Left ventricle myocardium inferior (tissue), 1 donor: Measurements from ENCODE around the gene FCER1G. TPM values are rescaled to one million over a fixed set of nuclear protein-coding genes. Genes with fewer than 3 reads are reported as not detected.

Experiments
- DNase-seq: peaks from one replicate; pipeline ENCODE4 v3.0.0-alpha.2; 2020
- H3K27ac ChIP-seq: fragments of 200-600 bp; replicated peaks from 2 replicates; pipeline ENCODE4 v1.8.0; 2021
- H3K27me3 ChIP-seq: fragments of 200-600 bp; 2 replicates; pipeline ENCODE4 v1.8.0; 2021; ENCODE audit warnings: low read depth
- H3K36me3 ChIP-seq: fragments of 200-600 bp; 2 replicates; pipeline ENCODE4 v1.8.0; 2021
- H3K4me1 ChIP-seq: fragments of 200-600 bp; 2 replicates; pipeline ENCODE4 v1.8.0; 2021
- H3K4me3 ChIP-seq: fragments of 200-600 bp; 2 replicates; pipeline ENCODE4 v1.8.0; 2021; ENCODE audit warnings: mild to moderate bottlenecking, moderate library complexity
- H3K9me3 ChIP-seq: fragments of 200-600 bp; replicated peaks from 2 replicates; pipeline ENCODE4 v1.8.0; 2021
- intact Hi-C: fragments of 100-400 bp; cut with micrococcal nuclease; formaldehyde crosslinking; loops from one replicate; pipeline ENCODE4 v1.11.0; 2022
- total RNA-seq: library from RNA; stranded (reverse); fragmentation: NEBNext Ultra II Directional; extraction: Animal tissue kit (Norgen Biotek cat#: 25700); gene quantifications from one replicate; pipeline ENCODE4 v1.2.1, GENCODE V29; 2021
- TF ChIP-seq, protein P1 (sequence below): fragments of 200-600 bp; IDR thresholded peaks from 2 replicates; pipeline ENCODE4 v1.8.0; 2021; ENCODE audit warnings: antibody characterized with exemption, mild to moderate bottlenecking, borderline replicate concordance
- donor health status: DM: no; HTN: yes; CAD: no; lungs with severe emphysema.

FCER1G gene
- total RNA-seq, 1 donor from 2014 or later, result 22.0 TPM

DNA sequence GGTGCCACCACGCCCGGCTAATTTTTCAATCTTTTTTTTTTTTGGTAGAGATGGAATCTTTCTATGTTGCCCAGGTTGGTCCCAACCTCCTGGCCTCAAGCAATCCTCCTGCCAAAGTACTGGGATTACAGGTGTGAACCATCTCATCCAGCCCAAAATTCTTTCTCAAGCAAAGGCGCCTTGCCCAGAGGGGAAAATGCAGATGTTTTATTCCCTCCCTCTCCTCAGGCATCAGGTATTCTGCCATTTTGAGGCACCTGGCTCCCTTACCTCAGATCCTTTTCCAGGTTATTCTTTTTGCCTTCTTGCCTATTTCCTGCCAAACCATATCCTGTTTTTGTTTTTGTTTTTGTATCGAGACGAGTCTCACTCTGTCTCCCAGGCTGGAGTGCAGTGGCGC is 26.7 kb upstream of the FCER1G start:
- no peaks in the 10 kb centered on the region for H3K9me3 ChIP-seq
- intact Hi-C loops, result no loop called here
- H3K27me3 ChIP-seq, result no peaks in the 10 kb centered on the region
- H3K4me3 ChIP-seq, result no peak overlapping the region
- no peak overlapping the region for H3K27ac ChIP-seq
- TF ChIP-seq, protein P1, sequence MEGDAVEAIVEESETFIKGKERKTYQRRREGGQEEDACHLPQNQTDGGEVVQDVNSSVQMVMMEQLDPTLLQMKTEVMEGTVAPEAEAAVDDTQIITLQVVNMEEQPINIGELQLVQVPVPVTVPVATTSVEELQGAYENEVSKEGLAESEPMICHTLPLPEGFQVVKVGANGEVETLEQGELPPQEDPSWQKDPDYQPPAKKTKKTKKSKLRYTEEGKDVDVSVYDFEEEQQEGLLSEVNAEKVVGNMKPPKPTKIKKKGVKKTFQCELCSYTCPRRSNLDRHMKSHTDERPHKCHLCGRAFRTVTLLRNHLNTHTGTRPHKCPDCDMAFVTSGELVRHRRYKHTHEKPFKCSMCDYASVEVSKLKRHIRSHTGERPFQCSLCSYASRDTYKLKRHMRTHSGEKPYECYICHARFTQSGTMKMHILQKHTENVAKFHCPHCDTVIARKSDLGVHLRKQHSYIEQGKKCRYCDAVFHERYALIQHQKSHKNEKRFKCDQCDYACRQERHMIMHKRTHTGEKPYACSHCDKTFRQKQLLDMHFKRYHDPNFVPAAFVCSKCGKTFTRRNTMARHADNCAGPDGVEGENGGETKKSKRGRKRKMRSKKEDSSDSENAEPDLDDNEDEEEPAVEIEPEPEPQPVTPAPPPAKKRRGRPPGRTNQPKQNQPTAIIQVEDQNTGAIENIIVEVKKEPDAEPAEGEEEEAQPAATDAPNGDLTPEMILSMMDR, result no peak
- peaks cover 16% of the 10 kb centered on the region for H3K36me3 ChIP-seq
- no peak for DNase-seq
- peaks cover 58% of the 10 kb centered on the region for H3K4me1 ChIP-seq

GRCh38 chr1:161189036-161189435 is 26.1 kb upstream of the FCER1G start:
- TF ChIP-seq, protein P1, result no peak
- Histone ChIP-seq H3K4me3 (no peak overlapping the region), H3K4me1 (peaks cover 60% of the 10 kb centered on the region), H3K27ac (no peak overlapping the region), H3K27me3 (no peaks in the 10 kb centered on the region), H3K9me3 (no peaks in the 10 kb centered on the region), H3K36me3 (peaks cover 20% of the 10 kb centered on the region)
- no peak for DNase-seq
- intact Hi-C loops, result no loop called here

DNA sequence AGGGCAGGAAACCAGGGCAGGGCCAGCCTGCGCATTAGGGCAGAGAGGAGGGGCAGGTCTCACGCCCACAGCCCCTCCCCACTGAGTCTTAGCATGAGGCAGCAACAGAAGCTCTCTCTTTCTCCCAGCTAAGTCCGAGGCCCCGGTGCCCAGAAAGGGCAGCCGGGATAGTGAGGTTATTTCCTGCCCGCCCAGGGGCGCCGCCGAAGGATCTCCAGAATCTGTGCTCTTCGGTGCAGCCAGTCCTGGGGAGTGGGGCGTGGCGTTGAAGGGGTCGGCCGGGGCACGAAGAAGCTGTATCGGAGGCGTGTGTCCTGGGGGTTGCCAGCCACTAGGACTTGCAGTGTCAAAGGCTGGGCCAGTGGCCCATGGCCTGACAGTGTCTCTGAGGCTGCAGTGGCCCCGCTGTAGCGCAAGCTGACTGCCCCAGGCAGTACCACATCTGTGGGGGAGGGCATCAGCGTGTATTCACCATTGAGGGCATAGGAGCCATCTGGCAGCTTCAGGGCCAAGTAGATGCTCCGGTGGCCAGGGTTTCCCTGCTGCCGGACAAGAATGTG is 24.1 kb upstream of the FCER1G start:
- TF ChIP-seq, protein P1, result no peak

DNA sequence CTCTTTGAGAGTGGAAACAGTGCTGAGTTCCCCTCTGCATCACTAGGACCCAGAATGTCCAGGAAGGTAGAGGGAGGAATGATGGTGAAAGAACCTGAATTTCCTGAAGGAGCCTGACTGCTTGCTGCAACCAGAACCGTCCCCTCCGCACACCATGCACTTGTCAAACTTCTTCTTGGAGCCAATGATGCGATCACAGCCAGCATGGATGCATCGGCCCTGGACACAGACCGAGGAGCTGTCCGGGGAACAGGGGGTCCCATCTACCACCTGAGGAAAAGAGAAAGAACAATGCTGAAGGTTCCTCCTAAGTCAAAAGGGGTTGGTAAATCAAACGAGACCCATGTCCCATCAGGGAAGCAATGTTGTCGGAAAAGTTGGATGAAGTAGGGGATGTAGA is 23.1 kb upstream of the FCER1G start:
- no peak overlapping the region for H3K27ac ChIP-seq
- no peak overlapping the region for H3K4me3 ChIP-seq
- H3K9me3 ChIP-seq, result no peaks in the 10 kb centered on the region
- TF ChIP-seq, protein P1, result no peak
- no peaks in the 10 kb centered on the region for H3K27me3 ChIP-seq
- no peak for DNase-seq
- intact Hi-C loops, result no loop called here
- H3K4me1 ChIP-seq, result peaks cover 62% of the 10 kb centered on the region
- peaks cover 29% of the 10 kb centered on the region for H3K36me3 ChIP-seq

More for the DNA sequence above, 24.1 kb upstream of the FCER1G start:
- peaks cover 26% of the 10 kb centered on the region for H3K36me3 ChIP-seq
- H3K4me1 ChIP-seq, result peaks cover 60% of the 10 kb centered on the region
- no peak overlapping the region for H3K27ac ChIP-seq
- no peaks in the 10 kb centered on the region for H3K9me3 ChIP-seq
- intact Hi-C loops, result no loop called here
- H3K4me3 ChIP-seq, result no peak overlapping the region
- no peak for DNase-seq
- H3K27me3 ChIP-seq, result no peaks in the 10 kb centered on the region

- Histone ChIP-seq H3K36me3 (peaks cover 29% of the 10 kb centered on the region), H3K27me3 (no peaks in the 10 kb centered on the region), H3K27ac (peak overlapping the region; percentile 37), H3K9me3 (no peaks in the 10 kb centered on the region), H3K4me3 (peak overlapping the region; percentile 67), H3K4me1 (peaks cover 65% of the 10 kb centered on the region)
- DNase-seq, result peak; percentile 45
- intact Hi-C loops, result no loop called here
- TF ChIP-seq, protein P1, result peak; percentile 89
Measured at GRCh38 chr1:161192476-161193465, 22.3 kb upstream of the FCER1G start.
